Suprapubic skin (tissue), 4 donors: ENCODE results near the gene CACNA2D3.

Experiments
- CTCF ChIP-seq, 2 donors: fragments of 200-600 bp in 1 of 2; fragments of 450-650 bp in 1 of 2; sonication (generic) in 1 of 2; IDR thresholded peaks; one replicate each; pipeline ENCODE4 v1.5.1; 2016 to 2019; ENCODE audit warnings: antibody characterized with exemption in 2 of 2, mild to moderate bottlenecking in 1 of 2, moderate library complexity in 1 of 2
- EP300 ChIP-seq: sonication (generic); formaldehyde crosslinking; IDR thresholded peaks from one replicate; pipeline ENCODE4 v1.6.1; 2017; ENCODE audit warnings: antibody characterized with exemption
- POLR2A ChIP-seq, 2 donors: fragments of 450-650 bp; IDR thresholded peaks; one replicate each; pipeline ENCODE4 v1.6.1; 2017; ENCODE audit warnings: antibody characterized with exemption in 2 of 2, mild to moderate bottlenecking in 2 of 2, moderate library complexity in 2 of 2
- POLR2AphosphoS5 ChIP-seq, 3 donors: sonication (generic); formaldehyde crosslinking; IDR thresholded peaks; one replicate each; pipeline ENCODE4 v1.6.1; 2017; ENCODE audit warnings: antibody characterized with exemption in 3 of 3

- TF ChIP-seq CTCF (IDR thresholded peaks at IDR 0.05) (no peak), EP300 (no peak), POLR2AphosphoS5 (IDR thresholded peaks at IDR 0.05) (no peak), POLR2A (IDR thresholded peaks at IDR 0.05) (no peak)
These were observed 636.1 kb downstream of the CACNA2D3 start for GRCh38 chr3:54758461-54758860.
